Stimulated activated CD8-positive, alpha-beta memory T cell treated with anti-CD3 and anti-CD28 coated beads, Interleukin-15, amount 100 ng/mL, for 48 hours (primary cell): Measurements from ENCODE around the gene SEZ6.

ENCODE experiments used
- DNase-seq, 2 donors: peaks; one replicate each; pipeline ENCODE4 v3.0.0-alpha.2; 2020; ENCODE audit warnings: low read depth in 2 of 2

The SEZ6 gene

GRCh38 chr17:28974451-28974850 is 31.4 kb downstream of the SEZ6 start:
- DNase-seq: no peak

GRCh38 chr17:28973425-28973824 is 32.4 kb downstream of the SEZ6 start:
- DNase-seq: no peak

DNA sequence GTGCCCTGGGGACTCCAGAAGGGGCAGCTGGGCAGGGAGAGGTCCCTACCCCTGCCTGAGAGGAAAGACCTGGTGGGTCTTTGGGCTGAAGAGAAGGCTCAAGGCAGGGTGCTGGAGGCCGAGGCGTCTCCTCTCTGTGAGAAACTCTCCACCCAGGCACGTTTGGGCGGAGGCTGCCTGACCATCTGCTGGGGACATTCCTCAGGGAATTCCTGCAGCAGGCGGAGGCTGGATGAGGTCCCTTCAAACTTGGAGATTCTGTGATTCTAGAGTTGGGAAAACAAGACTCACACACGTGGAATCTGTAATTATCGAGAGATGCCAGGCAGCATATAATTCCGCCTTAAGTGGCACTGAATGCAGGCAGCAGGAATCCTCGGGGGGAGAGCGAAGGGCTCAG is 33.4 kb downstream of the SEZ6 start:
- DNase-seq: no peak

GRCh38 chr17:28970879-28971278 is 35.0 kb downstream of the SEZ6 start:
- no peak for DNase-seq

DNA sequence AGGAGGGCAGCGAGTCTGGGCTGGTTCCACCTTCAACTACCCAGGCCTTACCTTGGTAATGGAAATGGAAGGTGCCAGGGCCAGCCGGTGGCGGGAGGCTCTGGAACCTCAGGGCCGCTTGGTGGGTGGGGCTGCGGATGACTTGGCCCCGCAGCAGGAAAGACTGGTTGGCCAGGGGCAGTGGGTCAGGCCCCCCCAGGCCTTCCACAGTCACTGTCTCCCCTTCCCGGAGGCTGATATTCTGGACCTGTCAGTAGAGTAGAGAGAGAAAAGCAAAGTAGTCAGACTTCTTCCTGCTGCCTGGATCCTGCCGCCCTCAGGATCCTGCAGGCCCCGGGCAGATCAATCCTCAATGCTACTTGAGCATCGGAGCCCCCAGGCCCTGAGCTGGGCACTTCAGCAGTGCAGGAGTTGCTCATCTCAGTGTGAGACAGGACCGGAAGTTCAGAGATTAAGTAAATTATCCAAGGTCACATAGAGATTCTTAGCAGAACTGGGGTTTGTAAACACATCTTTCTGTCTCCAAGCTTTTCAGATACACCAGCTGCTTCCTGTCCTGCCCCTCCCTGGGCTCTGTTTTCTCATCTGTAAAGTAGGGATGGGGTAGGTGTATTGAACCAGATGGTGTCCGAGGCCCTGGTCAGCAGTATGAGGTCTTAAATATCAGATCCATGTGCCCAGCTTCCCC is 36.0 kb downstream of the SEZ6 start:
- DNase-seq: no peak

GRCh38 chr17:28968914-28969295 is 36.9 kb downstream of the SEZ6 start:
- no peak for DNase-seq

- no peak for DNase-seq
Observed at GRCh38 chr17:28968231-28968913, 37.5 kb downstream of the SEZ6 start.

- DNase-seq: no peak
Observed at GRCh38 chr17:28967221-28968135, 38.4 kb downstream of the SEZ6 start.

DNA sequence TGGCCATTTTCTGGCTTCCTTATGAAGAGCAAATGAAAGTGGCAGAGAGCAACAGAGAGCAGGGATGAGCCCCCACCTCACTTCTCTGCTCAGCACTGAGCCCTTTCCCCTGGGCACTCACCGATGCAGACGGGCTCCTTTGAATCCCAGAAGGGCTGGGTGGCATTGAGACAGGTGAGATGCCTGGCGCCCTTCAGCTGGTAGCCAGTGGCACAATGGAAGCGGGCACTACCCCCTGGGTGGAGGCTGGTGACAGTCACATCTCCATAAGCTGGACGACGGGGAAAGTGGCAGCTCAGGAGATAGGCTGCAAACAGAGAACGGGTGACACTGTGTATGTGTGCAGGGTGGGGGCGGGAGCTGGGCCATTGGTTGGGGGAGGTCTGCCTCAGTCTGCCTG is 42.0 kb downstream of the SEZ6 start:
- DNase-seq: no peak

DNA sequence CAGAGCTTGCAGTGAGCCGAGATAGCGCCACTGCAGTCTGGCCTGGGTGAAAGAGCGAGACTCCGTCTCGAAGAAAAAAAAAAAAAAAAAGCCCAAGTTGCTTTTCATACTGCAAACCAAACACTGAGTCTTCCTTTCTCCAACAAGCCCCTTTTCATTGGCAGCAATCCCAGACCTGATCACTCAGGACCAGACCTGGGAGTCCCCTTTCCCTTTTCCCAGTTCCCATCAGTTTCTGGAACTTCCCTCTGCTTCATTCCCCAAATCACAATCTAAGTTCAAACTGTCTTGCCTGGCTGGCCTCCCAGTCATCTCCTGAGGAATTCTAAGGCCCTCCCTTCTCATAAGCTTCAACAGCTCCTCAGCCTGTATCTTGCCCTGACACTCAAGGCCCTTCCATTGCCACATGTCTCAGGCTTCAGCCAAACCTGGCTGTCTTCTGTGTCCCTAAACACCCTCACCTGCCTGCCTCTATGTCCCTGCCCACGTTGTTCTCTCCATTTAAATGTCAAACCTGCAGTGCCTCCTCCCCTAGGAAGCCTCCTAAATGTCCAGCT is 42.7 kb downstream of the SEZ6 start:
- DNase-seq: no peak

DNA sequence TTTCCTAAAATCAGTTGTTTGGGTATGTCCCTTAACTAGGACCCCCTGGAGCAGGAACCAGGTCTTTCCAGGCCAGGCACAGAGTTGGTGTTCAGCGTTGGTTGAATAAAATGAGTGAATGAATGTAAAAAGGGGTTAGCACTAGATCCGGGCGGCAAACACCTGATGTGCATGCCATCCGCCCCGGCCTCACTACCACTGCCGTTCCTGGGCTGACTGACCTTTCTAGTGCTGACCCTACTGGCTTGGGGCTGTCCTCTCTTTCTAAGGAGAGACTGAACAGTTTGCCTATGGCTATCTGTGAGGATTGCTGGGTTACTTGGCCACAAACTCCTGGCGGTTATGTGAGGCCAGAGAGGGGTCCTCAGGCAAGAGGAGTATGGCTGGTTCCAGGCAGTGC is 44.4 kb downstream of the SEZ6 start:
- DNase-seq: no peak

- DNase-seq: no peak
Observed at GRCh38 chr17:28960256-28961061, 45.4 kb downstream of the SEZ6 start.

GRCh38 chr17:28959471-28959871 is 46.4 kb downstream of the SEZ6 start:
- DNase-seq: no peak

GRCh38 chr17:28958820-28959455 is 46.9 kb downstream of the SEZ6 start:
- DNase-seq: no peak

GRCh38 chr17:28957992-28958355 is 47.9 kb downstream of the SEZ6 start:
- DNase-seq: no peak

DNA sequence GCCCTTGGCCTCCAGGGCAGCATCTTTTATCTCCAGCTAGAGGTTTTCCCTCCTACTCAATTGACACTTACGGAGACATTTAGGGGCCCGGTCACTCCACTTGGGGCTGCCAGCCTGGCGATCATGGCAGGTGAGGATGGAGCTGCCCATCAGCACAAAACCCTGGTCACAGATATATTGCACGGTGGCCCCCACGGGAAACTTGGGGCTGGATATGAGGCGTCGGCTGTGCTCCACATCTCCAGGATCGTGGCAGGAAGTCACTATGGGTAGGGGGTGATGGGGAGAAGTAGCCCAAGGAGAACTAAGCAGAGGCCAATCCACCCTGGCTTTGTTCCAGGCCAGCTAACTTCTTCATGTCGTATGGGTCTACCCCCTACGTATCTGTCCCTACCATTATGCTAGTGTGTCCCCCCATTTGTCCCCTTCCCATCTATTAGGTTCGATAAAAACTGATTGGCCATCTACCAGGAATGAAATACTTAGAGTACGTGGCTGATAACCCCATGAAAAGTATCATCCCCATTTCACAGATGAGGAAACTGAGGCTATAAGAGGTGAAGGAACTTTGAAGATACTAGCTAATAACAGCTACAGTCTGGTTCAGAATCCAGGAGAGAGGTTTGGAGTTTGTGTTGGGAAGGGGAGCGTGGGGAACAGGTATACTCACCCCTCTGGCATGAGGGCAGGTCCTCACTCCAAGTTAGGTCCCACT is 48.4 kb downstream of the SEZ6 start:
- no peak for DNase-seq

- no peak for DNase-seq
Observed at GRCh38 chr17:28956861-28957260, 49.0 kb downstream of the SEZ6 start.

- DNase-seq: no peak
Observed at GRCh38 chr17:28956112-28956511, 49.7 kb downstream of the SEZ6 start.

GRCh38 chr17:28955408-28955807 is 50.4 kb downstream of the SEZ6 start:
- DNase-seq: no peak

GRCh38 chr17:28954886-28955285 is 50.9 kb downstream of the SEZ6 start:
- no peak for DNase-seq
